CD4-positive, alpha-beta T cell treated with Interleukin-12 subunit alpha and Interleukin-12 subunit beta, for 1 hour (primary cell): Measurements from ENCODE around the gene SYVN1.
"Not testable (repeated sequence)": the region's sequence is repeated elsewhere in the genome, so short reads cannot be mapped to it uniquely, and the experiment has no call there.

ENCODE experiments used
- DNase-seq: peaks from one replicate; pipeline ENCODE4 v3.0.0-alpha.2; 2020

SYVN1 gene

GRCh38 chr11:65126624-65127274 lies 7.6 kb downstream of the SYVN1 start:
- no peak for DNase-seq

GRCh38 chr11:65125197-65126056 lies 8.9 kb downstream of the SYVN1 start:
- no peak for DNase-seq

- DNase-seq = no peak
Measured at GRCh38 chr11:65124480-65125196, 9.7 kb downstream of the SYVN1 start.

GRCh38 chr11:65121865-65122696 lies 12.2 kb downstream of the SYVN1 start, which contains the start of the genes FAU and MRPL49:
TSS of gene FAU (minus strand) at chr11:65122134. CDS start at chr11:65121813, 321 bp downstream.
TSS of gene MRPL49 (plus strand) at chr11:65122321. CDS start at chr11:65122347, 26 bp downstream.
- peak; percentile 99 for DNase-seq

GRCh38 chr11:65121447-65121864 lies 12.9 kb downstream of the SYVN1 start:
- peak; percentile 47 for DNase-seq

GRCh38 chr11:65120831-65121230 lies 13.5 kb downstream of the SYVN1 start:
- DNase-seq = no peak

- no peak for DNase-seq
Measured at GRCh38 chr11:65119670-65119995, 14.7 kb downstream of the SYVN1 start.

- not testable (repeated sequence) for DNase-seq
Measured at GRCh38 chr11:65118891-65119669, 15.2 kb downstream of the SYVN1 start.

GRCh38 chr11:65118097-65118837 lies 16.1 kb downstream of the SYVN1 start:
- no peak for DNase-seq

GRCh38 chr11:65117206-65118096 lies 16.9 kb downstream of the SYVN1 start, which contains the start of gene ZNHIT2:
TSS of gene ZNHIT2 (minus strand) at chr11:65117701. CDS start at chr11:65117653, 48 bp downstream.
- DNase-seq = peak; percentile 100

GRCh38 chr11:65116370-65117205 lies 17.7 kb downstream of the SYVN1 start:
- DNase-seq = peak; percentile 70

- no peak for DNase-seq
Measured at GRCh38 chr11:65115361-65116082, 18.8 kb downstream of the SYVN1 start.

- DNase-seq = no peak
Measured at GRCh38 chr11:65114538-65115171, 19.7 kb downstream of the SYVN1 start.

- no peak for DNase-seq
Measured at GRCh38 chr11:65113839-65114238, 20.5 kb downstream of the SYVN1 start.

GRCh38 chr11:65113361-65113756 lies 21.0 kb downstream of the SYVN1 start:
- DNase-seq = no peak

- peak; percentile 83 for DNase-seq
Measured at GRCh38 chr11:65112546-65113360, 21.6 kb downstream of the SYVN1 start.
